CD14-positive monocyte (primary cell): ENCODE results near the gene SZT2. TPM values are rescaled to one million over a fixed set of nuclear protein-coding genes. Genes with fewer than 3 reads are reported as not detected.

Source experiments
- DNase-seq, 3 donors: peaks; one replicate each; pipeline ENCODE4 v3.0.0-alpha.2; 2011 to 2022
- H2AFZ ChIP-seq: 2 replicates; pipeline ENCODE4 v1.6.0; 2012; ENCODE audit warnings: mild to moderate bottlenecking, low read depth, low read length, inconsistent platforms; ENCODE audit not compliant: insufficient read depth, poor library complexity, severe bottlenecking
- H3K27ac ChIP-seq, 2 donors: 1 replicate in 1 of 2; 2 replicates in 1 of 2; pipeline ENCODE4 v1.5.1; 2012 to 2013; ENCODE audit warnings: low read length in 2 of 2, control low read depth in 1 of 2, inconsistent platforms in 1 of 2, low read depth in 1 of 2, mild to moderate bottlenecking in 1 of 2
- H3K27me3 ChIP-seq, 2 donors: one replicate each; pipeline versions ENCODE4 v1.6.0 to v1.6.1; 2011 to 2013; ENCODE audit warnings: low read length in 2 of 2; ENCODE audit not compliant: control insufficient read depth in 2 of 2, insufficient read depth in 2 of 2
- H3K36me3 ChIP-seq, 2 donors: replicated peaks in 1 of 2; 1 replicate in 1 of 2; 2 replicates in 1 of 2; pipeline versions ENCODE4 v1.5.1 to v1.6.1; 2012 to 2013; ENCODE audit warnings: low read length in 2 of 2, control low read depth in 1 of 2, inconsistent platforms in 1 of 2, mild to moderate bottlenecking in 1 of 2; ENCODE audit not compliant: insufficient read depth in 2 of 2, control insufficient read depth in 1 of 2
- H3K4me1 ChIP-seq, 2 donors: 1 replicate in 1 of 2; 2 replicates in 1 of 2; pipeline versions ENCODE4 v1.5.1 to v1.6.1; 2012 to 2013; ENCODE audit warnings: low read length in 2 of 2, control low read depth in 1 of 2, inconsistent platforms in 1 of 2, mild to moderate bottlenecking in 1 of 2, moderate library complexity in 1 of 2; ENCODE audit not compliant: insufficient read depth in 2 of 2, control insufficient read depth in 1 of 2
- H3K4me2 ChIP-seq: replicated peaks from 2 replicates; pipeline ENCODE3; 2012; ENCODE audit warnings: low read length, moderate library complexity, mild to moderate bottlenecking; ENCODE audit not compliant: poor library complexity, severe bottlenecking; ENCODE audit errors: extremely low read depth
- H3K4me3 ChIP-seq, 3 experiments: fragments of 200-600 bp in 1 of 3; sonication (generic) in 1 of 3; replicated peaks in 1 of 3; 1 replicate in 2 of 3; 2 replicates in 1 of 3; pipeline ENCODE4 v1.5.1; 2011 to 2013; ENCODE audit warnings: low read length in 3 of 3, mild to moderate bottlenecking in 3 of 3, control low read depth in 2 of 3, low read depth in 2 of 3, inconsistent platforms in 1 of 3, moderate library complexity in 1 of 3
- H3K79me2 ChIP-seq: 2 replicates; pipeline ENCODE4 v1.6.0; 2012; ENCODE audit warnings: mild to moderate bottlenecking, control low read depth, inconsistent platforms, low read length, moderate library complexity; ENCODE audit not compliant: insufficient read depth
- H3K9ac ChIP-seq: 2 replicates; pipeline ENCODE4 v1.6.0; 2017; ENCODE audit warnings: low read length, mild to moderate bottlenecking; ENCODE audit not compliant: insufficient read depth, poor library complexity, severe bottlenecking
- H3K9me3 ChIP-seq, 2 donors: replicated peaks in 1 of 2; 1 replicate in 1 of 2; 2 replicates in 1 of 2; pipeline versions ENCODE4 v1.5.1 to v1.6.1; 2012 to 2013; ENCODE audit warnings: low read length in 2 of 2, control low read depth in 1 of 2; ENCODE audit not compliant: control insufficient read depth in 1 of 2, insufficient read depth in 1 of 2
- H4K20me1 ChIP-seq: 2 replicates; pipeline ENCODE4 v1.6.0; 2012; ENCODE audit warnings: mild to moderate bottlenecking, low read length, control low read depth, moderate library complexity; ENCODE audit not compliant: insufficient read depth
- H3K27ac Mint-ChIP-seq, 7 donors: one replicate each; pipeline ENCODE4 v1.8.0; 2020; ENCODE audit warnings: mild to moderate bottlenecking in 7 of 7, mixed read lengths in 7 of 7, moderate library complexity in 6 of 7, inconsistent platforms in 2 of 7
- H3K27me3 Mint-ChIP-seq, 3 donors: one replicate each; pipeline ENCODE4 v1.8.0; 2021 to 2022; ENCODE audit warnings: low read depth in 3 of 3, mild to moderate bottlenecking in 3 of 3, mixed read lengths in 3 of 3, moderate library complexity in 3 of 3, inconsistent platforms in 1 of 3
- H3K36me3 Mint-ChIP-seq, 2 donors: one replicate each; pipeline ENCODE4 v1.8.0; 2020; ENCODE audit warnings: mixed read lengths in 2 of 2, inconsistent platforms in 1 of 2, mild to moderate bottlenecking in 1 of 2
- H3K4me1 Mint-ChIP-seq: one replicate; pipeline ENCODE4 v1.8.0; 2020; ENCODE audit warnings: mild to moderate bottlenecking, mixed read lengths
- H3K4me3 Mint-ChIP-seq, 2 donors: one replicate each; pipeline ENCODE4 v1.8.0; 2020; ENCODE audit warnings: mild to moderate bottlenecking in 2 of 2, mixed read lengths in 2 of 2, moderate library complexity in 1 of 2
- H3K9me3 Mint-ChIP-seq, 7 donors: one replicate each; pipeline ENCODE4 v1.8.0; 2020 to 2022; ENCODE audit warnings: mixed read lengths in 7 of 7, mild to moderate bottlenecking in 6 of 7, moderate library complexity in 6 of 7, inconsistent platforms in 2 of 7
- CTCF ChIP-seq: fragments of 200-600 bp; IDR thresholded peaks from one replicate; pipeline ENCODE4 v1.8.0; 2022; ENCODE audit warnings: antibody characterized with exemption, mild to moderate bottlenecking
- WGBS: methylation state at CpG from one replicate; pipeline ENCODE4 v1.1.5; 2013; ENCODE audit warnings: missing lambda C conversion rate; ENCODE audit not compliant: insufficient coverage; 5-methylcytosine and 5-hydroxymethylcytosine counted together
- intact Hi-C, 2 donors: fragments of 100-400 bp; cut with micrococcal nuclease; formaldehyde crosslinking; loops; one replicate each; pipeline versions ENCODE4 v1.15.0 to v1.15.1; 2023
- polyA plus RNA-seq, 3 donors: library from polyadenylated mRNA; depleted of rRNA in 1 of 3; unstranded in 2 of 3; stranded (reverse) in 1 of 3; fragments of 300-500 nt in 2 of 3; fragments of >200 nt in 1 of 3; fragmentation: Illumina TruSeq in 2 of 3; gene quantifications; 1 replicate in 2 of 3; 2 replicates in 1 of 3; pipeline ENCODE4 v1.2.3, GENCODE V29; 2012 to 2021

SZT2 gene
- polyA plus RNA-seq, 3 donors = 2.4 to 29.9 (median 2.6) TPM

GRCh38 chr1:43360616-43361015 is 29.1 kb upstream of the SZT2 start:
- Histone ChIP-seq H3K27ac (peak overlapping the region in 1 of 2 donors; percentile 46), H3K27me3 (no peaks in the 10 kb centered on the region), H3K4me1 (peaks cover 53 to 75% of the 10 kb centered on the region in 2 donors), H2AFZ (no peak overlapping the region), H3K9ac (no peak overlapping the region), H3K36me3 (peaks cover 47 to 58% of the 10 kb centered on the region in 2 donors), H3K79me2 (peaks cover 65% of the 10 kb centered on the region), H3K4me3 (no peak overlapping the region), H3K9me3 (no peaks in the 10 kb centered on the region), H4K20me1 (peaks cover 58% of the 10 kb centered on the region), H3K4me2 (no peak overlapping the region)
- H3K27me3 Mint-ChIP-seq = no peaks in the 10 kb centered on the region
- peaks cover 0 to 1% (median 0%) of the 10 kb centered on the region in 7 donors for H3K9me3 Mint-ChIP-seq
- H3K36me3 Mint-ChIP-seq = peaks cover 55 to 56% of the 10 kb centered on the region in 2 donors
- peak overlapping the region in 3 of 7 donors; percentile 4 to 50 (median 48) for H3K27ac Mint-ChIP-seq
- intact Hi-C loops = loop anchor here (2.0 to 10.0 kb wide), 2 partner anchors 28 to 186 kb away; partner anchors contain the start of genes CFAP57 (in 1 of the 2), EBNA1BP2 (in 1 of the 2), MED8 (in 1 of the 2) and SZT2 (in 1 of the 2)
- DNase-seq = no peak
- no peak for TF ChIP-seq CTCF
- peaks cover 71% of the 10 kb centered on the region for H3K4me1 Mint-ChIP-seq
- H3K4me3 Mint-ChIP-seq = no peak overlapping the region
- no CpG with 5 or more reads among the region's 4 CpGs for WGBS

- no peak overlapping the region for H3K4me3 ChIP-seq
- H3K9me3 ChIP-seq = no peaks in the 10 kb centered on the region
- H3K4me3 Mint-ChIP-seq = no peak overlapping the region
- peaks cover 71% of the 10 kb centered on the region for H4K20me1 ChIP-seq
- H3K36me3 ChIP-seq = peaks cover 47 to 62% of the 10 kb centered on the region in 2 donors
- H3K4me1 Mint-ChIP-seq = peaks cover 80% of the 10 kb centered on the region
- H3K79me2 ChIP-seq = peaks cover 86% of the 10 kb centered on the region
- no peak overlapping the region for H3K4me2 ChIP-seq
- H3K27ac Mint-ChIP-seq = peak overlapping the region in 6 of 7 donors; percentile 47 to 91 (median 77)
- WGBS = 60% methylated on average over 6 of the region's 9 CpGs
- H3K9ac ChIP-seq = no peak overlapping the region
- no peak for TF ChIP-seq CTCF
- H3K4me1 ChIP-seq = peaks cover 61 to 90% of the 10 kb centered on the region in 2 donors
- H3K27me3 Mint-ChIP-seq = no peaks in the 10 kb centered on the region
- peaks cover 55 to 62% of the 10 kb centered on the region in 2 donors for H3K36me3 Mint-ChIP-seq
- H3K27me3 ChIP-seq = no peaks in the 10 kb centered on the region
- H3K27ac ChIP-seq = peak overlapping the region; percentile 16 to 97
- no peak for DNase-seq
- intact Hi-C loops = loop anchor here in 1 of 2 donors (10.0 kb wide), 1 partner anchor 189 kb away; the partner anchor contains the start of genes CFAP57 and EBNA1BP2
- H3K9me3 Mint-ChIP-seq = peaks cover 0 to 1% (median 0%) of the 10 kb centered on the region in 7 donors
- H2AFZ ChIP-seq = no peak overlapping the region
These were observed 26.3 kb upstream of the SZT2 start for GRCh38 chr1:43363283-43363934.
